Endodermal cell (in vitro differentiated cells): ENCODE measurements around the gene ABCA7. TPM values are rescaled to one million over a fixed set of nuclear protein-coding genes. Genes with fewer than 3 reads are reported as not detected.

Experiments used
- DNase-seq: peaks from one replicate; pipeline ENCODE4 v3.0.0-alpha.2; 2017
- H3K27ac ChIP-seq: 2 replicates; pipeline ENCODE4 v1.5.1; 2013; ENCODE audit warnings: mild to moderate bottlenecking, low read depth, low read length, moderate library complexity
- H3K27me3 ChIP-seq: 2 replicates; pipeline ENCODE4 v1.6.1; 2013; ENCODE audit warnings: mild to moderate bottlenecking, low read length, moderate library complexity; ENCODE audit not compliant: insufficient read depth, control insufficient read depth, poor library complexity, severe bottlenecking
- H3K36me3 ChIP-seq: 2 replicates; pipeline ENCODE4 v1.7.0; 2013; ENCODE audit warnings: mild to moderate bottlenecking, low read length, moderate library complexity; ENCODE audit not compliant: control insufficient read depth, insufficient read depth
- H3K4me1 ChIP-seq: one replicate; pipeline ENCODE4 v1.7.0; 2013; ENCODE audit warnings: low read length; ENCODE audit not compliant: control insufficient read depth, insufficient read depth
- H3K4me3 ChIP-seq: 2 replicates; pipeline ENCODE4 v1.5.1; 2013; ENCODE audit warnings: mild to moderate bottlenecking, low read length, moderate library complexity
- H3K9ac ChIP-seq: 2 replicates; pipeline ENCODE4 v1.6.1; 2013; ENCODE audit warnings: mild to moderate bottlenecking, low read length, moderate library complexity; ENCODE audit not compliant: poor library complexity, severe bottlenecking; ENCODE audit errors: extremely low read depth
- H3K9me3 ChIP-seq: 2 replicates; pipeline ENCODE4 v1.6.1; 2013; ENCODE audit warnings: mild to moderate bottlenecking, low read length, moderate library complexity; ENCODE audit not compliant: control insufficient read depth
- H3K27ac Mint-ChIP-seq: 2 replicates; pipeline ENCODE4 v1.8.0; 2020; ENCODE audit warnings: mixed read lengths
- H3K27me3 Mint-ChIP-seq: 2 replicates; pipeline ENCODE4 v1.8.0; 2021; ENCODE audit warnings: mild to moderate bottlenecking, mixed read lengths; ENCODE audit not compliant: insufficient read depth
- H3K36me3 Mint-ChIP-seq: 2 replicates; pipeline ENCODE4 v1.8.0; 2020; ENCODE audit warnings: low read depth, mixed read lengths
- H3K4me1 Mint-ChIP-seq: 2 replicates; pipeline ENCODE4 v1.8.0; 2020; ENCODE audit warnings: mixed read lengths
- H3K4me3 Mint-ChIP-seq: 2 replicates; pipeline ENCODE4 v1.8.0; 2020; ENCODE audit warnings: mild to moderate bottlenecking, moderate library complexity, mixed read lengths
- H3K9me3 Mint-ChIP-seq: 2 replicates; pipeline ENCODE4 v1.8.0; 2020; ENCODE audit warnings: mild to moderate bottlenecking, mixed read lengths
- WGBS, 2 experiments: methylation state at CpG; one replicate each; pipeline versions ENCODE4 v1.1.5 to v1.1.7; 2013; ENCODE audit warnings: missing lambda C conversion rate in 2 of 2, mixed read lengths in 1 of 2; ENCODE audit not compliant: insufficient coverage in 1 of 2, insufficient read length in 1 of 2; 5-methylcytosine and 5-hydroxymethylcytosine counted together
- total RNA-seq, 2 donors: library from RNA; stranded (reverse); fragmentation: NEBNext Ultra II Directional in 1 of 2; extraction: Animal tissue kit (Norgen Biotek cat#: 25700) in 1 of 2; gene quantifications; 2 replicates in 1 of 2; 3 replicates in 1 of 2; pipeline ENCODE4 v1.2.1, GENCODE V29; 2021
- TF ChIP-seq, protein P1 (sequence below): fragments of 200-600 bp; sonication (generic); conservative IDR thresholded peaks from 2 replicates; pipeline ENCODE4 v1.5.0; 2021; ENCODE audit warnings: antibody characterized with exemption, mild to moderate bottlenecking

ABCA7 gene
- total RNA-seq, 2 donors from 2014 or later = 67.2 to 68.7 TPM

DNA sequence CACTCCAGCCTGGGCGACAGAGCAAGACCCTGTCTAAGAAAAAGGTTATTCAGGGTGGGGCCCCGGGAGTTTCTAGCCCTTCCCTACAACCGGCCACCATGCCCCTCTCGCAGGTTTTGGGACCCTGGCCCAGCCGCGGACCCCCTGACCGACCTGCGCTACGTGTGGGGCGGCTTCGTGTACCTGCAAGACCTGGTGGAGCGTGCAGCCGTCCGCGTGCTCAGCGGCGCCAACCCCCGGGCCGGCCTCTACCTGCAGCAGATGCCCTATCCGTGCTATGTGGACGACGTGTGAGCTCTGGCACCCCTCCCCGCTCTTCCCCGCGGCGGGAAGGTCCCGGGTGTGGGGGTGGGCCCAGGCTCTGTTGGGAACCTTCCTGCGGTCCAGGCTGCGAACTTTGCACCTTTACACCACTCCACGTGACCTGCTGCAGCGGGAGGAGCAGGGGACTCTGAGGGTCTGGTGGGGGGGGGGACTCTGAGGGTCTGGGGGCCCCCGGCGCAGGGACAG is 6.3 kb downstream of the ABCA7 start:
- Mint-ChIP-seq H3K9me3 (no peaks in the 10 kb centered on the region), H3K4me3 (no peak overlapping the region)
- no peak overlapping the region for H3K4me3 ChIP-seq

DNA sequence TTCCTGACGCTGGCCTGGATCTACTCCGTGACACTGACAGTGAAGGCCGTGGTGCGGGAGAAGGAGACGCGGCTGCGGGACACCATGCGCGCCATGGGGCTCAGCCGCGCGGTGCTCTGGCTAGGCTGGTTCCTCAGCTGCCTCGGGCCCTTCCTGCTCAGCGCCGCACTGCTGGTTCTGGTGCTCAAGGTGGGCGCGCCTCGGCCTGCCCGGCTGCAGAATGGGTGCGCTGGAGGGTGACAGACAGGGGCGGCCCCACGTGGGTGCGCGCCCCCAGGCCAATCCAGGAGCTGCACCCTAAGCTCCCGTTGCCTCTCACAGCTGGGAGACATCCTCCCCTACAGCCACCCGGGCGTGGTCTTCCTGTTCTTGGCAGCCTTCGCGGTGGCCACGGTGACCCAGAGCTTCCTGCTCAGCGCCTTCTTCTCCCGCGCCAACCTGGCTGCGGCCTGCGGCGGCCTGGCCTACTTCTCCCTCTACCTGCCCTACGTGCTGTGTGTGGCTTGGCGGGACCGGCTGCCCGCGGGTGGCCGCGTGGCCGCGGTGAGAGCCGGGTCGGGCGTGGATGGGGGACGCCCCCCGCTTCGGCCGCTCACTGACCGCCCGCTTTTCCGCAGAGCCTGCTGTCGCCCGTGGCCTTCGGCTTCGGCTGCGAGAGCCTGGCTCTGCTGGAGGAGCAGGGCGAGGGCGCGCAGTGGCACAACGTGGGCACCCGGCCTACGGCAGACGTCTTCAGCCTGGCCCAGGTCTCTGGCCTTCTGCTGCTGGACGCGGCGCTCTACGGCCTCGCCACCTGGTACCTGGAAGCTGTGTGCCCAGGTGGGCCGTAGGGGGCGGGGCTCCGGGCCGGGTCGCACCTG is 7.2 kb downstream of the ABCA7 start:
- TF ChIP-seq, protein P1, sequence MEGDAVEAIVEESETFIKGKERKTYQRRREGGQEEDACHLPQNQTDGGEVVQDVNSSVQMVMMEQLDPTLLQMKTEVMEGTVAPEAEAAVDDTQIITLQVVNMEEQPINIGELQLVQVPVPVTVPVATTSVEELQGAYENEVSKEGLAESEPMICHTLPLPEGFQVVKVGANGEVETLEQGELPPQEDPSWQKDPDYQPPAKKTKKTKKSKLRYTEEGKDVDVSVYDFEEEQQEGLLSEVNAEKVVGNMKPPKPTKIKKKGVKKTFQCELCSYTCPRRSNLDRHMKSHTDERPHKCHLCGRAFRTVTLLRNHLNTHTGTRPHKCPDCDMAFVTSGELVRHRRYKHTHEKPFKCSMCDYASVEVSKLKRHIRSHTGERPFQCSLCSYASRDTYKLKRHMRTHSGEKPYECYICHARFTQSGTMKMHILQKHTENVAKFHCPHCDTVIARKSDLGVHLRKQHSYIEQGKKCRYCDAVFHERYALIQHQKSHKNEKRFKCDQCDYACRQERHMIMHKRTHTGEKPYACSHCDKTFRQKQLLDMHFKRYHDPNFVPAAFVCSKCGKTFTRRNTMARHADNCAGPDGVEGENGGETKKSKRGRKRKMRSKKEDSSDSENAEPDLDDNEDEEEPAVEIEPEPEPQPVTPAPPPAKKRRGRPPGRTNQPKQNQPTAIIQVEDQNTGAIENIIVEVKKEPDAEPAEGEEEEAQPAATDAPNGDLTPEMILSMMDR = no peak
- Mint-ChIP-seq H3K9me3 (no peaks in the 10 kb centered on the region), H3K4me1 (no peaks in the 10 kb centered on the region), H3K27me3 (no peaks in the 10 kb centered on the region), H3K4me3 (no peak overlapping the region), H3K36me3 (peaks cover 21% of the 10 kb centered on the region), H3K27ac (no peak overlapping the region)
- Histone ChIP-seq H3K27me3 (no peaks in the 10 kb centered on the region), H3K36me3 (peaks cover 19% of the 10 kb centered on the region), H3K4me3 (no peak overlapping the region), H3K27ac (no peak overlapping the region), H3K4me1 (no peaks in the 10 kb centered on the region), H3K9ac (no peak overlapping the region), H3K9me3 (no peaks in the 10 kb centered on the region)
- 96% methylated on average over 51 to 77 of the region's 77 CpGs for WGBS, 2 experiments
- DNase-seq = no peak

More for the DNA sequence above, 6.3 kb downstream of the ABCA7 start:
- no peaks in the 10 kb centered on the region for H3K9me3 ChIP-seq
- Mint-ChIP-seq H3K27me3 (no peaks in the 10 kb centered on the region), H3K36me3 (peaks cover 18% of the 10 kb centered on the region), H3K4me1 (peaks cover 1% of the 10 kb centered on the region), H3K27ac (no peak overlapping the region)
- no peaks in the 10 kb centered on the region for H3K27me3 ChIP-seq
- H3K9ac ChIP-seq = no peak overlapping the region
- no peak overlapping the region for H3K27ac ChIP-seq
- TF ChIP-seq, protein P1 = no peak
- DNase-seq = no peak
- no peaks in the 10 kb centered on the region for H3K4me1 ChIP-seq
- peaks cover 22% of the 10 kb centered on the region for H3K36me3 ChIP-seq
- 90 to 95% methylated on average over 17 to 33 of the region's 33 CpGs for WGBS, 2 experiments

DNA sequence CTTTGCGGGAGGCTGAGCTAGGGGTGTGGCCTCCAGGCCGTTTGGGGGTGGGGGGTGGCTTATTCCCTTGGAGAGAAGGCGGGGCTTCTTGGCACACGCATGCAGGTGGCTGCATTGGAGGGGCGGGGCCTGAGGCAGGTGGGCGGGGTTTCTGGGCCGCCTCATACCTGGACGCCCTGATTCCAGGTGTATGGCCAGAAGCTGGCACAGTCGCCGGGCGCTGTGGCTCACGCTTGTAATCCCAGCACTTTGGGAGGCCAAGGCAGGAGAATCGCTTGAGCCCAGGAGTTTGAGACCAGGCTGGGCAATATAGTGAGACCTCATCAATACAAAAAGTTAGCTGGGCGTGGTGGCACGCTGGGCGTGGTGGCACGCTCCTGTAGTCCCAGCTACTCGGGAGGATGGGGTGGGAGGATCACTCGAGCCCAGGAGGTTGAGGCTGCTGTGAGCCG is 7.8 kb downstream of the ABCA7 start:
- 88 to 94% methylated on average over 14 to 20 of the region's 20 CpGs for WGBS, 2 experiments
- H3K36me3 Mint-ChIP-seq = peaks cover 19% of the 10 kb centered on the region
- DNase-seq = peak; percentile 71

More for the DNA sequence above, 7.8 kb downstream of the ABCA7 start:
- Histone ChIP-seq H3K36me3 (peaks cover 12% of the 10 kb centered on the region), H3K4me3 (no peak overlapping the region), H3K4me1 (no peaks in the 10 kb centered on the region), H3K27me3 (no peaks in the 10 kb centered on the region), H3K9ac (no peak overlapping the region), H3K27ac (no peak overlapping the region), H3K9me3 (no peaks in the 10 kb centered on the region)
- Mint-ChIP-seq H3K4me3 (no peak overlapping the region), H3K27ac (no peak overlapping the region), H3K4me1 (no peaks in the 10 kb centered on the region), H3K27me3 (no peaks in the 10 kb centered on the region), H3K9me3 (no peaks in the 10 kb centered on the region)
- TF ChIP-seq, protein P1 = no peak
